Esophagus (tissue), 2 donors: ENCODE measurements around the gene PITPNM1. TPM values are rescaled to one million over a fixed set of nuclear protein-coding genes. Genes with fewer than 3 reads are reported as not detected.

ENCODE experiments used
- H3K27ac ChIP-seq, 2 donors: one replicate each; pipeline ENCODE4 v1.5.1; 2013; ENCODE audit warnings: low read depth in 2 of 2, mild to moderate bottlenecking in 2 of 2, inconsistent platforms in 1 of 2, low read length in 1 of 2, moderate library complexity in 1 of 2
- H3K27me3 ChIP-seq, 2 donors: one replicate each; pipeline ENCODE4 v1.6.1; 2013; ENCODE audit warnings: low read length in 2 of 2, control low read depth in 1 of 2, mild to moderate bottlenecking in 1 of 2; ENCODE audit not compliant: insufficient read depth in 2 of 2, control insufficient read depth in 1 of 2
- H3K36me3 ChIP-seq, 2 donors: one replicate each; pipeline ENCODE4 v1.6.1; 2013; ENCODE audit warnings: low read length in 1 of 2; ENCODE audit not compliant: control insufficient read depth in 2 of 2, insufficient read depth in 2 of 2
- H3K4me1 ChIP-seq, 2 donors: one replicate each; pipeline ENCODE4 v1.6.1; 2013; ENCODE audit warnings: low read length in 1 of 2; ENCODE audit not compliant: control insufficient read depth in 2 of 2, insufficient read depth in 2 of 2
- H3K4me3 ChIP-seq, 2 donors: one replicate each; pipeline ENCODE4 v1.5.1; 2013; ENCODE audit warnings: low read length in 2 of 2, mild to moderate bottlenecking in 2 of 2, low read depth in 1 of 2, moderate library complexity in 1 of 2
- H3K9me3 ChIP-seq, 2 donors: one replicate each; pipeline ENCODE4 v1.6.1; 2013; ENCODE audit warnings: mild to moderate bottlenecking in 2 of 2, low read depth in 1 of 2, low read length in 1 of 2, moderate library complexity in 1 of 2; ENCODE audit not compliant: control insufficient read depth in 2 of 2, insufficient read depth in 1 of 2
- WGBS, 2 donors: extraction: QIAGEN DNeasy Blood & Tissue Kit; methylation state at CpG; one replicate each; pipeline ENCODE4 v1.1.7; 2013; 5-methylcytosine and 5-hydroxymethylcytosine counted together
- polyA plus RNA-seq, 2 donors: library from polyadenylated mRNA; stranded (reverse); fragments of 200-250 nt; gene quantifications; one replicate each; pipeline ENCODE4 v1.2.3, GENCODE V29; 2013
- donor health status: healthy with polysubstance abuse.
- donor health status: Bipolar disorder and iron deficiency.

The PITPNM1 gene
- polyA plus RNA-seq, 2 donors: 18.2 to 29.3 TPM

DNA sequence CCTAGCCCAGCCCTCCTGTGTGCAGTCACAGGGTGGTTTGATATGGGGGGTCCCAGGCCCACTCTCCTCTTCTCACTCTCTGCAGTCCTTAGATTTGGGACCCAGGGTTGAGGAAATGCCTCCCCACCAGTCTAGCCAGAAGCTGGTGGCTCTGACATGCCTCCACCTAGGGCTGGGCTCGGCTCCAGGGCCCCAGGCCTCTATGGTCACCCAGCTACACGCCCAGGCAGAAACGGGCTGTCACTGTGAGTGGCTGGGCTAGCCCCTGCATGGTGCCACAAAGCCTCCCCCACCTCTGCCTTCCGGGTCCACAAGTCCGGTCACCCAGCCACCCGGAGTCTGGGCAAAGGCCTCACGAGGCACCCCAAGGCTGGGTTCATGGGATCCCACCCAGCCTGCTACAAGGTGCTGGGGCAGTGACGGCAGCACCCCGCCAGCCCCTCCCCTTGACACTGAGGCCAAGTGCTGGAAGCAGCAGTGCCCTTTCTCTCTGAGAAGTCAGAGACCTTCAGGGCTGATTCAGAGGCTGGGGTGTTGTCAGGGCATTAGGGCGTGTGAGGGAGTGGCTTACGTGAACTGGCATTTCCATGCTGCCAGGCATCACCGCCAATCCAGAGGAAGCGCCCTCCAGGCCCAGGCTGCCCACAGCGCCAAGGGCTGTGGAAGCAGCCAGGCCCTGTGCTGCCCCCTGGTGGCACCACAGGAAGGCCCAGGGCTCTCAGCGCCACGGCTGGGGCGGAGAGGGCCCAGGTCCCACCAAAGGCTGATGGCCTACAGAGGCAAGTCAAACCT, 638 bp upstream of the PITPNM1 start:
- Histone ChIP-seq H3K27ac (peak overlapping the region; percentile 98 to 99), H3K4me1 (peaks cover 12 to 27% of the 10 kb centered on the region in 2 donors), H3K4me3 (peak overlapping the region; percentile 58 to 74), H3K9me3 (peaks cover 0 to 2% of the 10 kb centered on the region in 2 donors), H3K27me3 (no peaks in the 10 kb centered on the region), H3K36me3 (peaks cover 0 to 10% of the 10 kb centered on the region in 2 donors)
- WGBS, 2 donors: 7% methylated on average over 17 of the region's 17 CpGs

DNA sequence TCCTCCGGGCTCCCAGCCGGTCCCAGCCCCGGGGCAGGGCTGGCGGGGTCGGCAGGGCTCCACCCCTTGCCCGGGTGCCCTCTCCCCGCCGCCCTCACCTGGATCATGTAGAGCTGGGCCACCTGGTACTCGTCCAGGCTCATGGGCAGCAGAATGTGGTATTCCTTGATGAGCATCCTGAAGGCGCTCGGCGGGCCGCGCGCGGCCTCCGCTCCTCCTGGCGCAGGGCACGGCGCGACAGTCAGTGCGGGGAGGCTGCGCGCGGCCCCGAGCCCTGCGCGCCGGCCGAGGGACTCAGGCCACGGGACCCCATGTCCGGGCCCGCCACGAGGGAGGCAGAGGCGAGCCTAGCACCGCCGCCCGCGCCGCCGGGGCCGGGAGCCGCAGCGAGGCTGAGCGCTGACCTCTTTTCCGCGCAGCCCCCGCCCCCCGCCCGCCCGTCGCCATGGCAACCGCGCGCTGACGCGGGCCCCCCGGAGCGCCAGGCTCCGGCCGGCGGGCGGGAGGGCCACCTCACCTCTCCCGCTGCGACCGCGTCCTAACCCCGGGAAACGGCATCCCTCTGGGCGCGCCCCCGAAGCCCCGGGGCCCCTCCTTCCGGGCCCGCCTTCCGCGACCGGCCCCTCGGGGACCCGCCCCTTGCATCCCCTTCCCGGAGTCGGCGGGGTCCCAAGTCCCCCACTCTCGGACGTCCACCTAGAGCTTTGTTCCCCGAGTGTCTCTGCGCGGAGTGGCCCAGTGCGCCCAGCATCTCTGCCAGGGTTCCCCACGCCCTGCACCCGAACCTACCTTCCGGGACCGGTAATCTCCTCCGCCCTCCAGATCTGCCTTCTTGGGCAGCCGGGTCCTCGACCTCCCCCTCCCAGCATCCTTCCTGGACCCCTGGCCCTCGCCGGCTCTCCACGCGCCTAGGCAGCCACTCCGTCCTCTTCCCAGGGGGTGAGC, 886 bp downstream of the PITPNM1 start:
- peaks cover 0 to 21% of the 10 kb centered on the region in 2 donors for H3K36me3 ChIP-seq
- H3K4me3 ChIP-seq: peak overlapping the region; percentile 58 to 74
- H3K27me3 ChIP-seq: no peaks in the 10 kb centered on the region
- 2% methylated on average over 73 to 101 of the region's 101 CpGs for whole genome bisulfite sequencing, 2 donors
- H3K27ac ChIP-seq: peak overlapping the region; percentile 98 to 99
- H3K4me1 ChIP-seq: peaks cover 12 to 27% of the 10 kb centered on the region in 2 donors
- peaks cover 0 to 2% of the 10 kb centered on the region in 2 donors for H3K9me3 ChIP-seq

GRCh38 chr11:67503119-67504004, 1.8 kb downstream of the PITPNM1 start:
- Histone ChIP-seq H3K4me1 (peaks cover 12 to 22% of the 10 kb centered on the region in 2 donors), H3K36me3 (peaks cover 0 to 27% of the 10 kb centered on the region in 2 donors), H3K9me3 (peaks cover 0 to 2% of the 10 kb centered on the region in 2 donors), H3K4me3 (peak overlapping the region; percentile 58 to 74), H3K27ac (no peak overlapping the region), H3K27me3 (no peaks in the 10 kb centered on the region)
- WGBS, 2 donors: 72 to 75% methylated on average over 18 to 19 of the region's 19 CpGs

GRCh38 chr11:67502328-67502979, 2.7 kb downstream of the PITPNM1 start:
- Histone ChIP-seq H3K27me3 (no peaks in the 10 kb centered on the region), H3K36me3 (peaks cover 0 to 34% of the 10 kb centered on the region in 2 donors), H3K4me3 (no peak overlapping the region), H3K27ac (no peak overlapping the region), H3K9me3 (peaks cover 0 to 2% of the 10 kb centered on the region in 2 donors), H3K4me1 (peaks cover 12 to 18% of the 10 kb centered on the region in 2 donors)
- WGBS, 2 donors: 95 to 96% methylated on average over 18 of the region's 18 CpGs

DNA sequence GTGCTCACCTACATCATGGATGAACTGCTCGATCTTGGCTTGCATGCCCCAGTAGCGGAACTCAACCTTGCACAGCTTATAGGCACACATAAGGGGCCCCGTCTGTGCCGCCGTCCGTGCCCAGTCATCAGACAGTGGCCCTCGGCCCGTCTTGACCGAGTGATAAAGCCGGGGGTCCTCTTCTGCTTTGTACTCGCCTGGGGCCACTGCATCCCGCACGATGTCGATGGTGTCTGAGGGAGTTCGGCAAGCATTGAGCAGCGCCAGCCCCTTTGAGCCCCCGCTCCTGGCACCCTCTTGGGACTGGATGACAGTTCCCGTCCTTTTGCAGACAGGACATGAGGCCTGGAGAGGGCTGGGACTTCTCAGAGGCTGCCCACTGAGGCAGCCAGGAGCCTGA, 3.3 kb downstream of the PITPNM1 start:
- H3K4me1 ChIP-seq: peaks cover 12 to 14% of the 10 kb centered on the region in 2 donors

GRCh38 chr11:67500831-67501715, 4.1 kb downstream of the PITPNM1 start:
- no peaks in the 10 kb centered on the region for H3K27me3 ChIP-seq
- no peak overlapping the region for H3K27ac ChIP-seq
- peaks cover 10% of the 10 kb centered on the region in 2 donors for H3K4me1 ChIP-seq
- H3K36me3 ChIP-seq: peaks cover 7 to 43% of the 10 kb centered on the region in 2 donors
- 91 to 93% methylated on average over 9 of the region's 9 CpGs for WGBS, 2 donors
- H3K4me3 ChIP-seq: no peak overlapping the region
- peaks cover 0 to 2% of the 10 kb centered on the region in 2 donors for H3K9me3 ChIP-seq

More for the DNA sequence above, 3.3 kb downstream of the PITPNM1 start:
- WGBS, 2 donors: 96 to 98% methylated on average over 18 of the region's 18 CpGs
- no peak overlapping the region for H3K4me3 ChIP-seq
- H3K9me3 ChIP-seq: peaks cover 0 to 2% of the 10 kb centered on the region in 2 donors
- no peaks in the 10 kb centered on the region for H3K27me3 ChIP-seq
- H3K36me3 ChIP-seq: peaks cover 6 to 40% of the 10 kb centered on the region in 2 donors
- H3K27ac ChIP-seq: no peak overlapping the region

DNA sequence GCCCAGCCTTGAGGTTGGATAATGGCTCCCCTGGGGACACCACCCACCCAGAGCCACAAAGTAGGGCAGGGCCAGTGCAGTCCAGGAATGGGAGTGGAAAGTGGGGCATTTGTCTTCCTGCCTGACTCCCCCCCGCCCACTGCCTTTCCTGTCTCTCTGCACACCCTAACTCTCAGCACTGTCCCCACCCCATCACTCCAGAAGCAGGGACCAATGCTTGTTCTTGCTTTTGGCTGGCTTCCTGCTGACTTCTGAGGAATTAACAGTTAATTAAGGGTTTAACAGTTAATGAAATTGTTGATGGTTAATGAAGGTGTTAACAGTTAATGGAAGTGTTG, 4.7 kb downstream of the PITPNM1 start:
- peaks cover 0 to 2% of the 10 kb centered on the region in 2 donors for H3K9me3 ChIP-seq
- peaks cover 7 to 48% of the 10 kb centered on the region in 2 donors for H3K36me3 ChIP-seq
- WGBS, 2 donors: 94 to 100% methylated on average over 1 of the region's 1 CpG
- no peak overlapping the region for H3K4me3 ChIP-seq
- H3K4me1 ChIP-seq: peaks cover 7 to 10% of the 10 kb centered on the region in 2 donors
- H3K27me3 ChIP-seq: no peaks in the 10 kb centered on the region
- H3K27ac ChIP-seq: no peak overlapping the region

GRCh38 chr11:67499808-67500483, 5.2 kb downstream of the PITPNM1 start:
- H3K27ac ChIP-seq: no peak overlapping the region
- no peaks in the 10 kb centered on the region for H3K27me3 ChIP-seq
- H3K4me3 ChIP-seq: no peak overlapping the region
- H3K9me3 ChIP-seq: peaks cover 0 to 2% of the 10 kb centered on the region in 2 donors
- peaks cover 7 to 51% of the 10 kb centered on the region in 2 donors for H3K36me3 ChIP-seq
- WGBS, 2 donors: 93 to 95% methylated on average over 23 to 26 of the region's 26 CpGs
- H3K4me1 ChIP-seq: peaks cover 6 to 10% of the 10 kb centered on the region in 2 donors
